Nephron (organoid): ENCODE data around the gene RBM4.

Experiments used
- H3K27ac Mint-ChIP-seq, 3 experiments: 2 replicates each; pipeline ENCODE4 v1.8.0; 2020; ENCODE audit warnings: mixed read lengths in 3 of 3, mild to moderate bottlenecking in 2 of 3, moderate library complexity in 1 of 3
- H3K27me3 Mint-ChIP-seq: 2 replicates; pipeline ENCODE4 v1.8.0; 2021; ENCODE audit warnings: low read depth, mild to moderate bottlenecking, moderate library complexity, mixed read lengths
- H3K36me3 Mint-ChIP-seq: 2 replicates; pipeline ENCODE4 v1.8.0; 2020; ENCODE audit warnings: low read depth, mixed read lengths
- H3K4me1 Mint-ChIP-seq: 2 replicates; pipeline ENCODE4 v1.8.0; 2020; ENCODE audit warnings: mixed read lengths
- H3K4me3 Mint-ChIP-seq, 3 experiments: 2 replicates each; pipeline ENCODE4 v1.8.0; 2020; ENCODE audit warnings: mild to moderate bottlenecking in 3 of 3, mixed read lengths in 3 of 3, moderate library complexity in 2 of 3
- H3K9me3 Mint-ChIP-seq: 2 replicates; pipeline ENCODE4 v1.8.0; 2020; ENCODE audit warnings: mixed read lengths
- CTCF ChIP-seq, 3 experiments: fragments of 200-600 bp; sonication (generic); IDR thresholded peaks; one replicate each; pipeline ENCODE4 v1.5.0; 2021; ENCODE audit warnings: antibody characterized with exemption in 3 of 3; ENCODE audit not compliant: unreplicated experiment in 3 of 3

Gene RBM4

GRCh38 chr11:66693356-66694055 is 55.0 kb downstream of the RBM4 start:
- Mint-ChIP-seq H3K27ac (no peak overlapping the region), H3K4me1 (no peaks in the 10 kb centered on the region), H3K9me3 (no peaks in the 10 kb centered on the region), H3K4me3 (no peak overlapping the region), H3K36me3 (peaks cover 11% of the 10 kb centered on the region), H3K27me3 (no peaks in the 10 kb centered on the region)
- no peak for TF ChIP-seq CTCF (IDR thresholded peaks at IDR 0.05; ENCODE audit: unreplicated experiment in 3 of 3)

GRCh38 chr11:66694056-66694410 is 55.5 kb downstream of the RBM4 start:
- H3K4me3 Mint-ChIP-seq: no peak overlapping the region
- no peaks in the 10 kb centered on the region for H3K9me3 Mint-ChIP-seq
- no peaks in the 10 kb centered on the region for H3K4me1 Mint-ChIP-seq
- peaks cover 15% of the 10 kb centered on the region for H3K36me3 Mint-ChIP-seq
- H3K27me3 Mint-ChIP-seq: no peaks in the 10 kb centered on the region
- H3K27ac Mint-ChIP-seq: no peak overlapping the region
- TF ChIP-seq CTCF (IDR thresholded peaks at IDR 0.05; ENCODE audit: unreplicated experiment in 3 of 3): no peak

GRCh38 chr11:66694732-66695207 is 56.3 kb downstream of the RBM4 start:
- Mint-ChIP-seq H3K4me1 (no peaks in the 10 kb centered on the region), H3K27me3 (no peaks in the 10 kb centered on the region), H3K4me3 (no peak overlapping the region), H3K27ac (peak overlapping the region in 1 of 3 experiments; percentile 35), H3K9me3 (no peaks in the 10 kb centered on the region), H3K36me3 (peaks cover 20% of the 10 kb centered on the region)
- TF ChIP-seq CTCF (IDR thresholded peaks at IDR 0.05; ENCODE audit: unreplicated experiment in 3 of 3): peak; percentile 90 to 95 (median 94)
